Right atrium auricular region (tissue), 2 donors: ENCODE results near the gene PLAA. TPM values are rescaled to one million over a fixed set of nuclear protein-coding genes. Genes with fewer than 3 reads are reported as not detected.
"Not testable (repeated sequence)": the region's sequence is repeated elsewhere in the genome, so short reads cannot be mapped to it uniquely, and the experiment has no call there.

ENCODE experiments used
- DNase-seq: peaks from one replicate; pipeline ENCODE4 v3.0.0-alpha.2; 2019; ENCODE audit warnings: low spot score
- H3K27ac ChIP-seq, 2 donors: fragments of 200-600 bp; sonication (generic); 1 replicate in 1 of 2; 2 replicates in 1 of 2; pipeline ENCODE4 v1.5.1; 2016 to 2019
- H3K27me3 ChIP-seq, 2 donors: fragments of 200-600 bp; sonication (generic); one replicate each; pipeline versions ENCODE4 v1.5.1 to v1.6.0; 2017 to 2019
- H3K36me3 ChIP-seq: fragments of 200-600 bp; sonication (generic); one replicate; pipeline ENCODE4 v1.5.1; 2016
- H3K4me1 ChIP-seq, 2 donors: fragments of 200-600 bp; sonication (generic); one replicate each; pipeline versions ENCODE4 v1.5.1 to v1.6.0; 2017 to 2019
- H3K4me3 ChIP-seq, 2 donors: fragments of 200-600 bp; sonication (generic); 1 replicate in 1 of 2; 2 replicates in 1 of 2; pipeline ENCODE4 v1.5.1; 2017 to 2019; ENCODE audit warnings: mild to moderate bottlenecking in 1 of 2, moderate library complexity in 1 of 2
- H3K9me3 ChIP-seq, 2 donors: fragments of 200-600 bp; sonication (generic); one replicate each; pipeline ENCODE4 v1.5.1; 2019
- total RNA-seq, 2 donors: library from RNA; depleted of rRNA; stranded (reverse); fragments of >200 nt; gene quantifications; one replicate each; pipeline ENCODE4 v1.1.0, GENCODE V29; 2016
- TF ChIP-seq, protein P1 (sequence below), 2 donors: fragments of 200-600 bp; sonication (generic); IDR thresholded peaks; one replicate each; pipeline ENCODE4 v1.5.1; 2019; ENCODE audit warnings: antibody characterized with exemption in 2 of 2

PLAA gene
- total RNA-seq, 2 donors from 2014 or later = 19.7 to 24.4 TPM

DNA sequence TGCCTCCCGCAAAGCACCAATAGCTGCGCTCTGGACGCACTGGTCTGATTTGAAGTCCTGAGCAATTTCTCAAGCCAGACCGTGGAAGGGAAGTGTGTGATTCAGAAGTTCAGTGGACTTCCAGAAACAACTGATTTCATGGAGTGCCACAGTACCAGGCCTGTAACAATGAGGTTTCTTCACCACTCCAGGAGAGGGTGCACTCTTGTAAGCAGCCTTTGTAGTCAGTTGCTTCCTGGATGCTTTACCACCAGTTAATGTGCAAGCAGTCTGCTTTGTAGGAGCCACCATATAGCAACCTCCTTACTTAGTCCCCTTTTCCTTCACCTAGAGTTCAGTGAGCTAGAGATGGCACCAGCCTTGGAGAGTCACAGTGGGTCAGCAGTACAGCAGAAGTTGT is 66.8 kb downstream of the PLAA start:
- Histone ChIP-seq H3K9me3 (peaks cover 0 to 5% of the 10 kb centered on the region in 2 donors), H3K27me3 (no peaks in the 10 kb centered on the region), H3K4me3 (no peak overlapping the region), H3K4me1 (no peaks in the 10 kb centered on the region), H3K36me3 (peaks cover 33% of the 10 kb centered on the region), H3K27ac (no peak overlapping the region)
- DNase-seq = no peak
- TF ChIP-seq, protein P1, sequence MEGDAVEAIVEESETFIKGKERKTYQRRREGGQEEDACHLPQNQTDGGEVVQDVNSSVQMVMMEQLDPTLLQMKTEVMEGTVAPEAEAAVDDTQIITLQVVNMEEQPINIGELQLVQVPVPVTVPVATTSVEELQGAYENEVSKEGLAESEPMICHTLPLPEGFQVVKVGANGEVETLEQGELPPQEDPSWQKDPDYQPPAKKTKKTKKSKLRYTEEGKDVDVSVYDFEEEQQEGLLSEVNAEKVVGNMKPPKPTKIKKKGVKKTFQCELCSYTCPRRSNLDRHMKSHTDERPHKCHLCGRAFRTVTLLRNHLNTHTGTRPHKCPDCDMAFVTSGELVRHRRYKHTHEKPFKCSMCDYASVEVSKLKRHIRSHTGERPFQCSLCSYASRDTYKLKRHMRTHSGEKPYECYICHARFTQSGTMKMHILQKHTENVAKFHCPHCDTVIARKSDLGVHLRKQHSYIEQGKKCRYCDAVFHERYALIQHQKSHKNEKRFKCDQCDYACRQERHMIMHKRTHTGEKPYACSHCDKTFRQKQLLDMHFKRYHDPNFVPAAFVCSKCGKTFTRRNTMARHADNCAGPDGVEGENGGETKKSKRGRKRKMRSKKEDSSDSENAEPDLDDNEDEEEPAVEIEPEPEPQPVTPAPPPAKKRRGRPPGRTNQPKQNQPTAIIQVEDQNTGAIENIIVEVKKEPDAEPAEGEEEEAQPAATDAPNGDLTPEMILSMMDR (IDR thresholded peaks at IDR 0.05) = no peak

DNA sequence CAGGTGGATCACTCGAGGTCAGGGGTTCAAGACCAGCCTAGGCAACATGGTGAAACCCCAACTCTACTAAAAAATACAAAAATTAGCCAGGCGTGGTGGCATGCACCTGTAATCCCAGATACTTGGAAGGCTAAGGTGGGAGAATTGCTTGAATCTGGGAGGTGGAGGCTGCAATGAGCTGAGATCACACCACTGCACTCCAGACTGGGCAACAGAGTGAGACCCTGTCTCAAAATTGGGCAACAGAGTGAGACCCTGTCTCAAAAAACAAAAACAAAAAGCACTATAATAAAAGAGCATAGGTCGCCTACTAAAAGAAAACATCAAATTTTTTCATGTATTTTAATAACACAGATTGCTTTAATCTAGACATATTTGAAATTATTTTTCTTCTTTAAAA is 71.9 kb downstream of the PLAA start:
- H3K4me1 ChIP-seq, DNase-seq, H3K36me3 ChIP-seq, H3K9me3 ChIP-seq, H3K27me3 ChIP-seq, H3K27ac ChIP-seq, H3K4me3 ChIP-seq: not testable (repeated sequence)

DNA sequence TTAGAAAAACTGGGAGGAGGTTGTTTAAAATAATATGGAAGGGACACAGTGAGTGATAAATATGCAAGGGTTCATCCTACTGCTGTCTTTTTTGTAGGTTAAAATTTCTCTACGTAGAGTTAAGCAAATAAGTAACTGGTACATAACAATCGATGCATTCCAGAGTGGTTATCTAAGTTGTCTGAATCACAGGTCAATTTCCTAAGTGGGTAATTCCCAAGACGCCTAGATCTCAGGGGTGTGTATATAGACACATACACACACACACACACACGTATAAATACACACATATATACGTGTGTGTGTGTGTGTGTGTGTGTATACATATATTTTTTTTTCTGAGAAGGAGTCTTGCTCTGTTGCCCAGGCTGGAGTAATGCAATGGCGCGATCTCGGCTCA is 76.8 kb downstream of the PLAA start:
- TF ChIP-seq, protein P1 (IDR thresholded peaks at IDR 0.05) = no peak
- DNase-seq = no peak
- Histone ChIP-seq H3K27me3 (no peaks in the 10 kb centered on the region), H3K36me3 (peaks cover 12% of the 10 kb centered on the region), H3K9me3 (no peaks in the 10 kb centered on the region), H3K27ac (no peak overlapping the region), H3K4me1 (no peaks in the 10 kb centered on the region), H3K4me3 (no peak overlapping the region)

DNA sequence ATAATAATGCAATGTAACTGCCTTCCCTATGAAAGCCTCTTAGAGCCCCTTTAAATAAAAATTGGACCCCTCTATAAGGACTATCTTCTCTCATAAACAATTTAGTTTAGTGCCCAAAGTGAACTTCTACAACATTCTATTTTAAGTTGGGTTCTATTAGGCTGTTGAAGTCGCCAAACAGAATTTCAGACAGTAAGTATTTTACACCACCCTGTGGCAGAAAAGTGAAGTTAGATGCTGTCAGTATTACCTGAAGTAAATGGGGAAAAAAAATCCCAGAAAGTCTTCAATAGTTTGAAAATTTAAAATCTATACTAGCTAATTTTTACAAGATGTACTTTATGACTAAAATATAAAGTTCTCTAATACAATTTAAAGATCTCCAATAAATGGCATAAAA is 84.0 kb downstream of the PLAA start:
- TF ChIP-seq, protein P1 (IDR thresholded peaks at IDR 0.05) = peak in 1 of 2 donors; percentile 42
- DNase-seq = no peak
- no peaks in the 10 kb centered on the region for H3K4me1 ChIP-seq
- H3K27me3 ChIP-seq = no peaks in the 10 kb centered on the region
- peaks cover 29% of the 10 kb centered on the region for H3K36me3 ChIP-seq
- no peak overlapping the region for H3K4me3 ChIP-seq
- no peak overlapping the region for H3K27ac ChIP-seq
- H3K9me3 ChIP-seq = no peaks in the 10 kb centered on the region

DNA sequence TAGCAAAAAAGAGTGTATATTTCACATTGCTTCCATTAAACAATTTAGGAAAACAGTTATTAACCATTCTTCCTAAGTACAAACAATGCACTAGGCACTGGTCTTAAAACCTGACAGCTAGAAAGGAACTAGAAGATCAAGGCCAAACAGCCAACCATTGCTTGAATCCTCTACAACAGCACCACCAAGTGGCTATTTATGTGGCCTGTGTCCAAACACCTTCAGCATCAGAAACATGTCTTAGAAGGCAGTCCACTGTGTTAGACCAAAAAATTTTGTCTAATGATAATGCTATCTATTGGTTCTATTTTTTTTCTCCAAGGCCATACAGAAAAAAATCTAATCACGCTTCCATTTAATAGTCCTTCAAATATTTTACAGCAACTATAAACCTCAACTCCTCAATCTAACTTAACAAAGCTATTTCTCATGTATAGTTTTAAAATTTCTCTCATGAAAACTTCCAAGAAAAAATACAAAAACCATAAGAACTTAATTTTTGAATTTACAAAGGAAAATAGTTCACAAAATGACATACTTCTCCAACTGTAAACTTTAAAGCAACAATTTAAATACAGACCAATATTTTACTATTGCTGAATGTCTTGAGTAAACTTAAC is 90.5 kb downstream of the PLAA start:
- Histone ChIP-seq H3K27me3 (no peaks in the 10 kb centered on the region), H3K4me1 (no peaks in the 10 kb centered on the region), H3K4me3 (no peak overlapping the region), H3K27ac (no peak overlapping the region), H3K9me3 (no peaks in the 10 kb centered on the region), H3K36me3 (peaks cover 43% of the 10 kb centered on the region)
- TF ChIP-seq, protein P1 (IDR thresholded peaks at IDR 0.05) = peak in 1 of 2 donors; percentile 24
- DNase-seq = no peak

Other genes with a start within 250 kb of the PLAA start
- gene CAAP1, start 54.4 kb downstream of the PLAA start, total RNA-seq = 10 to 100 TPM in 1 of 2 donors, 1 to 10 TPM in 1; 8.6 to 10.2 TPM
- gene IFT74, start 9.2 kb upstream of the PLAA start, total RNA-seq = 10 to 100 TPM in 1 of 2 donors, 1 to 10 TPM in 1; 9.0 to 10.6 TPM
- not detected for gene LRRC19, start 58.4 kb upstream of the PLAA start, total RNA-seq
- 10 to 100 TPM; 16.7 to 30.7 TPM for gene TEK, start 162.0 kb upstream of the PLAA start, total RNA-seq